K562 (cell line): ENCODE measurements around the gene DCDC2.

ENCODE experiments used
- BCLAF1 ChIP-seq, 2 experiments: fragments of 450-650 bp in 1 of 2; IDR thresholded peaks; 2 replicates each; pipeline ENCODE4 v1.6.1; 2011 to 2017; ENCODE audit warnings: low read depth in 2 of 2, antibody characterized with exemption in 1 of 2, borderline replicate concordance in 1 of 2, low read length in 1 of 2, mild to moderate bottlenecking in 1 of 2, mixed read lengths in 1 of 2; ENCODE audit not compliant: control insufficient read depth in 1 of 2
- GABPA ChIP-seq: fragments of 200-800 bp; sonication (Bioruptor generic); conservative IDR thresholded peaks from 2 replicates; pipeline ENCODE4 v1.6.1; 2016; ENCODE audit warnings: low read depth, missing genetic modification characterization, missing compliant biosample characterization
- MAFK ChIP-seq: IDR thresholded peaks from 2 replicates; pipeline ENCODE4 v1.6.1; 2011; ENCODE audit warnings: low read length, improper control_type of control experiment
- MYC ChIP-seq, 2 experiments: fragments of 250-450 bp in 1 of 2; sonication (Bioruptor Pico) in 1 of 2; IDR thresholded peaks; 2 replicates each; pipeline versions ENCODE4 v1.5.1 to v1.6.1; 2012 to 2021; ENCODE audit warnings: low read depth in 2 of 2, borderline replicate concordance in 1 of 2, improper control_type of control experiment in 1 of 2, low read length in 1 of 2, mild to moderate bottlenecking in 1 of 2, moderate library complexity in 1 of 2
- POLR2A ChIP-seq: fragments of 450-650 bp; conservative IDR thresholded peaks from 2 replicates; pipeline ENCODE4 v1.6.1; 2016
- PURB ChIP-seq: sonication (generic); formaldehyde crosslinking; IDR thresholded peaks from 2 replicates; pipeline ENCODE4 v1.9.0; 2021; ENCODE audit warnings: low read depth, mild to moderate bottlenecking, missing genetic modification reagents
- RBM39 ChIP-seq: fragments of 200-400 bp; formaldehyde crosslinking; optimal IDR thresholded peaks from 2 replicates; pipeline ENCODE3; 2018; ENCODE audit warnings: low read depth, low read length
- ZNF124 ChIP-seq: sonication (generic); formaldehyde crosslinking; IDR thresholded peaks from 2 replicates; pipeline ENCODE4 v1.8.1; 2022; ENCODE audit warnings: missing genetic modification reagents
- TF ChIP-seq, protein P1 (sequence below), 3 experiments: IDR thresholded peaks in 2 of 3; conservative IDR thresholded peaks in 1 of 3; 2 replicates each; pipeline ENCODE4 v1.5.1; 2011 to 2012; ENCODE audit warnings: low read length in 3 of 3, mild to moderate bottlenecking in 3 of 3, control low read depth in 2 of 3, improper control_type of control experiment in 1 of 3, inconsistent platforms in 1 of 3, low read depth in 1 of 3, mixed read lengths in 1 of 3, moderate library complexity in 1 of 3; ENCODE audit not compliant: insufficient read depth in 2 of 3
- TF ChIP-seq, protein P2 (sequence below), 2 experiments: IDR thresholded peaks in 1 of 2; conservative IDR thresholded peaks in 1 of 2; 2 replicates each; pipeline ENCODE4 v1.6.1; 2016; ENCODE audit warnings: low read depth in 2 of 2, mild to moderate bottlenecking in 1 of 2, missing compliant biosample characterization in 1 of 2, missing genetic modification characterization in 1 of 2, moderate library complexity in 1 of 2

GRCh38 chr6:24339932-24340331, 17.9 kb downstream of the DCDC2 start:
- no peak for TF ChIP-seq MYC (IDR thresholded peaks at IDR 0.05; ENCODE audit: low read depth, low read length)
- TF ChIP-seq MYC (CRISPR knock-in tag; IDR thresholded peaks at IDR 0.05; ENCODE audit: borderline replicate concordance, low read depth), result no peak
- no peak for TF ChIP-seq GABPA (tag)
- no peak for TF ChIP-seq PURB (CRISPR knock-in tag)
- TF ChIP-seq MAFK, result no peak
- TF ChIP-seq, protein P1, sequence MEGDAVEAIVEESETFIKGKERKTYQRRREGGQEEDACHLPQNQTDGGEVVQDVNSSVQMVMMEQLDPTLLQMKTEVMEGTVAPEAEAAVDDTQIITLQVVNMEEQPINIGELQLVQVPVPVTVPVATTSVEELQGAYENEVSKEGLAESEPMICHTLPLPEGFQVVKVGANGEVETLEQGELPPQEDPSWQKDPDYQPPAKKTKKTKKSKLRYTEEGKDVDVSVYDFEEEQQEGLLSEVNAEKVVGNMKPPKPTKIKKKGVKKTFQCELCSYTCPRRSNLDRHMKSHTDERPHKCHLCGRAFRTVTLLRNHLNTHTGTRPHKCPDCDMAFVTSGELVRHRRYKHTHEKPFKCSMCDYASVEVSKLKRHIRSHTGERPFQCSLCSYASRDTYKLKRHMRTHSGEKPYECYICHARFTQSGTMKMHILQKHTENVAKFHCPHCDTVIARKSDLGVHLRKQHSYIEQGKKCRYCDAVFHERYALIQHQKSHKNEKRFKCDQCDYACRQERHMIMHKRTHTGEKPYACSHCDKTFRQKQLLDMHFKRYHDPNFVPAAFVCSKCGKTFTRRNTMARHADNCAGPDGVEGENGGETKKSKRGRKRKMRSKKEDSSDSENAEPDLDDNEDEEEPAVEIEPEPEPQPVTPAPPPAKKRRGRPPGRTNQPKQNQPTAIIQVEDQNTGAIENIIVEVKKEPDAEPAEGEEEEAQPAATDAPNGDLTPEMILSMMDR (IDR thresholded peaks at IDR 0.05 in 2 of 3, conservative IDR thresholded peaks at IDR 0.05 in 1 of 3; ENCODE audit: insufficient read depth in 2 of 3, low read depth in 1 of 3, low read length in 3 of 3), result no peak
- TF ChIP-seq RBM39, result no peak
- no peak for TF ChIP-seq ZNF124 (CRISPR knock-in tag)
- TF ChIP-seq POLR2A, result no peak
- TF ChIP-seq, protein P2, sequence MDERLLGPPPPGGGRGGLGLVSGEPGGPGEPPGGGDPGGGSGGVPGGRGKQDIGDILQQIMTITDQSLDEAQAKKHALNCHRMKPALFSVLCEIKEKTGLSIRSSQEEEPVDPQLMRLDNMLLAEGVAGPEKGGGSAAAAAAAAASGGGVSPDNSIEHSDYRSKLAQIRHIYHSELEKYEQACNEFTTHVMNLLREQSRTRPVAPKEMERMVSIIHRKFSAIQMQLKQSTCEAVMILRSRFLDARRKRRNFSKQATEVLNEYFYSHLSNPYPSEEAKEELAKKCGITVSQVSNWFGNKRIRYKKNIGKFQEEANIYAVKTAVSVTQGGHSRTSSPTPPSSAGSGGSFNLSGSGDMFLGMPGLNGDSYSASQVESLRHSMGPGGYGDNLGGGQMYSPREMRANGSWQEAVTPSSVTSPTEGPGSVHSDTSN (CRISPR knock-in tag; IDR thresholded peaks at IDR 0.05; ENCODE audit: low read depth), result no peak
- TF ChIP-seq, protein P2 (tag; conservative IDR thresholded peaks at IDR 0.05; ENCODE audit: low read depth), result no peak
- no peak for TF ChIP-seq BCLAF1 (IDR thresholded peaks at IDR 0.05; ENCODE audit: borderline replicate concordance in 1 of 2, control insufficient read depth in 1 of 2, low read depth in 2 of 2, low read length in 1 of 2)
